Measurements from ENCODE around the gene TSC2.

- TF ChIP-seq ZNF740 (CRISPR knock-in tag; IDR thresholded peaks at IDR 0.05) (no peak), ZNF740 (tag; IDR thresholded peaks at IDR 0.05) (no peak), CTCF (IDR thresholded peaks at IDR 0.05 in 2 of 3, conservative IDR thresholded peaks at IDR 0.05 in 1 of 3; ENCODE audit: insufficient read depth in 2 of 3, low read depth in 1 of 3, low read length in 3 of 3) (no peak), MAX (CRISPR knock-in tag; IDR thresholded peaks at IDR 0.05) (no peak), NFYB (IDR thresholded peaks at IDR 0.05; ENCODE audit: extremely low read depth, insufficient read length) (no peak), NFRKB (IDR thresholded peaks at IDR 0.05; ENCODE audit: low read depth) (no peak), ZBED1 (IDR thresholded peaks at IDR 0.05) (no peak), BACH1 (tag; IDR thresholded peaks at IDR 0.05) (no peak), RB1 (IDR thresholded peaks at IDR 0.05; ENCODE audit: low read depth) (no peak), PTTG1 (tag; IDR thresholded peaks at IDR 0.05; ENCODE audit: low read depth) (no peak), NUFIP1 (IDR thresholded peaks at IDR 0.05; ENCODE audit: partially characterized antibody) (no peak), NR2F6 (CRISPR knock-in tag; IDR thresholded peaks at IDR 0.05) (no peak), RCOR1 (IDR thresholded peaks at IDR 0.05; ENCODE audit: borderline replicate concordance in 1 of 2, low read depth in 2 of 2, low read length in 2 of 2) (no peak), CXXC5 (CRISPR knock-in tag; IDR thresholded peaks at IDR 0.05) (no peak), SUPT5H (IDR thresholded peaks at IDR 0.05) (no peak)
Observed at GRCh38 chr16:2077696-2078095, 29.9 kb downstream of the TSC2 start.

All from K562 (cell line).